Stimulated activated CD8-positive, alpha-beta memory T cell treated with anti-CD3 and anti-CD28 coated beads, Interleukin-4, amount 100 ng/mL, for 24 hours (primary cell): ENCODE data around the gene GALNTL6.
"Not testable (repeated sequence)": the region's sequence is repeated elsewhere in the genome, so short reads cannot be mapped to it uniquely, and the experiment has no call there.

Experiments
- DNase-seq: peaks from one replicate; pipeline ENCODE4 v3.0.0-alpha.2; 2020; ENCODE audit warnings: low read depth

Gene GALNTL6

GRCh38 chr4:172662113-172662512 lies 848.9 kb downstream of the GALNTL6 start:
- no peak for DNase-seq

DNA sequence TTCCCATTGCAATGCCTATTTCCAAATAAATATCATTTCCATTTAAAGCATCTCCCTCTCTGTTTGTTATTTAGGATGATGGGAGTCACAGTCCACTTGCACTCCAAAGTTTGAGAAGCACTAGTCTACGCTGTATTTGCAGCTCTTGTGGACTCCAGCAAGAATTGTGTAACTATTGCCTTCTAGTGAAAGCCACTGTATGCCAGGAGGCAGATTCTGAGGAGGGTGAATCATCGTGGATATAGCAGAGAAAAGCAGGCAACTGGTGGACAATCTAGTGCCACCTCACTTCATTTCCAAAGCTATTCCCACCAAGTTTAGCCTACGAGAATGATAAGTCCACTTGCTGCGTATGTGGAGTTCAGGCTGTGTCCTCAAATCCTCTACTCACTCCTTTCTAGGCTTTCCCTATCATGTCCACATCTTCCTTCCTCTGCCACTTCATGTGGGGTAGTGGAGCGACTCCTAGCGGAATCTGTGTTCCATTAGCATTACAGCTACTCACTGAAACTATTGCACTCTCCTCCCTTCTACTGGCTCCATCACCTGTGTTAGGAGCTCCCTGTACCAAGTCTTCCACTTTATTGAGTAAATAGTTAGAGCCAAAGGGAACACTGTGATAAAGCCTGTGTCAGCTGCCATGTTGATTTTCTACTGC lies 853.6 kb downstream of the GALNTL6 start:
- no peak for DNase-seq

DNA sequence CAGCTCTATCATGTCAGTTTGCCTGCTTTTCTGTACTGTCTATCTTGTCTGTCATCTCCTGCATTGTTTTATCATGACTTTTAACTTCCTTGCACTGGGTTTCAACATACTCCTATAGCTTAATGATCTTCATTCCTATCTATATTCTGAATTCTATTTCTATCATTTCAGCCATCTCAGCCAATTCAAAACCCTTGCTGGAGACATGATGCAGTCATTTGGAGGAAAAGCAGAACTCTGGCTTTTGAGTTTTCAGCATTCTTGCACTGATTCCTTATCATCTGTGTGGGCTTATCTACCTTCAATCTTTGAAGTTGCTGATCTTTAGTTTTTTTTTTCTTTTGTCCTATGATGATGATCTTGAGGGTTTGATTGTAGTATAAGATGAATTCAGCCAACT lies 861.6 kb downstream of the GALNTL6 start:
- DNase-seq, result no peak

GRCh38 chr4:172675232-172675631 lies 862.0 kb downstream of the GALNTL6 start:
- DNase-seq, result no peak

DNA sequence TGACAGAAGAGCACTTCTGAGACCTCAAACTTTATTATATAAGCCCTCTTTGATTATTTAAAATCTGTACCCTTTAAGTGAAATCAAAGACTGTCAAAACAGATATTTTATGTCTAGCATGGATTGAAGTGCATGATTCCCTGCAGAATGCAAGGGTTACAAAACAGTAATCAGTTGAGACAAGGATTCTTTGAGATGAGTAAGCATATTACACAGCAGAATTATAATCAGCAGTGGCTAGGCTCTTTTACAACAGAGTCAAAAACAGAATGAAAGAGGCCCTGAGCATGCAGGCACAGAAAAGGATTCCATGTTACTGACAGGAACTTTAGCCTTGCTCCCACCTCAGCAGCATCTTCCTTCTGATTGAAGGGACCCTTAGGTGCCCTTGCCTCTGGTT lies 867.5 kb downstream of the GALNTL6 start:
- no peak for DNase-seq

DNA sequence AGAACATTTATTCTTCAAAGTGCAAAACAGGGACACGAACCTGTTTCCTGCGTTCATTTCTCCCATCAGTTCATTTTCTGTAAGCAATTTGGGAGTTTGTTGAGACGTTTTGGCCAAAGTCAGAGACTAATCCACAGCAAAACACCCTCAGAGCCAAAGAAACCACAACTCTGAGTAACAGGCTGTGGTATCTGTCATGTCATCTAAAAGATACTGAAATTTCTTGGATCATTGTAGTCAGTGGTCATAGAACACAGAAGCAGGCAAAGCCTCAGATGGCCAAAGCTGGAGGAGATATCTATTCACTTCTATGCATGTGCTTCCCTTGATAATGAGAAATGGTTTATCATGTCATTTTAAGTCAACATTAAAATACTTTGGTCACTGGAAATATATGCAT lies 869.8 kb downstream of the GALNTL6 start:
- no peak for DNase-seq

DNA sequence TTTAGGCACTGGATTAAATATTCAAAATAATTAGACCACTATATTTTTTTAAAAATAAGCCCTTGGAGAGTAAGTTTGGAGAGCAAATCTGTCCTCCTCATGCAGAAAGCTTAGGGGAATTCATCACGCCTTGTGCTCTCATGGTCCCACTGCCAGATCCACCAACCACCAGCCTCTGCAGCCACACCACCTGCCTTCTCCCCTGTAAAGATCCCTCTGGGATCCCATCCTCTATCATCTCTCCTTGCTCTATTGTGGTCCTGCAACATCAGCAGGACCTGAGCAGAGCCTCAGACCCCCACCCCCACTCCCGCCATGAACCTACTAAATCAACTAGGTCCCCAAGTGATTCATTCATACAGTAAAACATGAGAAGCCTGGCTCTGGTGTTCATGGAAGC lies 872.8 kb downstream of the GALNTL6 start:
- DNase-seq, result no peak

- DNase-seq, result no peak
Measured at GRCh38 chr4:172688534-172688933, 875.3 kb downstream of the GALNTL6 start.

DNA sequence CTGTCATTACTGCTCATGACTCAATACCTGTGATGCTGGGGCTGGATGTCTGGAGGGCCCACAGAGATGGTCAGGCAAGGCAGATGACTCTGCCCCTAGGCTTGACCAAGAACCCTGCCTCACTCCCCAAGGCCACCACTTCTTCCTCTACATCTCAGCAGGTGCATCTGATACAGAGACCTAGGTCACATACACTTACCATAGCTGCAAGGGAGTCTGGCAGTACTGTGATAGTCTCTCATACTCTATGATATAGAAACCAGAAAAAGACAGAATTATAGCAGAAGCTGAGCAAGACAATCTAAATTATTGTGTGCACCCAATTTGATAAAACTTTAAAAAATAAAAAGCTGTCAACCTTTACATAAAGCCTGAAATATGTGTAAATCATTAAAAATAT lies 878.3 kb downstream of the GALNTL6 start:
- no peak for DNase-seq

DNA sequence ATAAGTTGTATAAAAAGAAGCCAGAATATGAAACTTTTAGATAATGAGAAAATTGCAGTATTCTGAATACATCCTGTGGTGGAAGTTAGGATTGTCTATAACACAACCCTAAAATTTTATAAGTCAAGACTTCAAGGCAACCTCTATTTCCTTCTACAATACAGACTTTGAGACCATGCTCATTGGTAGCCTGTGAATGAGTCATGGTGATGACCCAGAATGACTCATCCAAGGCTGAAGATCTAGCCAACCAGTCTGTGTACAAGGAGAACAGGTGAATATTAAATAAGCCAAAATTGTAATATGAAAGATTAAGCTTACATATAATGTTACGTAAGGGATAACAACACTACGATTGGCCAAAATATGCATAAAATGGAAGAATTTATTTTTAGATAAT lies 879.5 kb downstream of the GALNTL6 start:
- DNase-seq, result no peak

DNA sequence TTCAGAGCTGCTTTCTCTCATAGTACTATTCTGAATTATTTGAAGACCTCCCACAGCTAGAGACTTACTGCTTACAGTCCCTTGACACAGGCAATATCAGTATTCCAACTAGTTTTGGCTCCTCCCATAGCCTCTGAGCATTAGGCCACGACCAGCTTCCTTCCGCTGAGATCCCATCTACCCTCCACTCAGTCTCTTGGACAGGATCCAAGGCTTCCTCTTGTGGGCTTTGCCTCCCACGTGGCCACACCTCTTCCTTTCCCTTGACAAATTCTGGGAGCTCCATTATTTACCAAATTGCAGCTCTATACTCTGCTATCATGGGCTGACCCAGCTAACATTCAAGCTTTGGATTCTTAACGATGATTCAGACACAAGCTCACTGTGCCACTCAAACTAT lies 885.1 kb downstream of the GALNTL6 start:
- DNase-seq, result no peak

DNA sequence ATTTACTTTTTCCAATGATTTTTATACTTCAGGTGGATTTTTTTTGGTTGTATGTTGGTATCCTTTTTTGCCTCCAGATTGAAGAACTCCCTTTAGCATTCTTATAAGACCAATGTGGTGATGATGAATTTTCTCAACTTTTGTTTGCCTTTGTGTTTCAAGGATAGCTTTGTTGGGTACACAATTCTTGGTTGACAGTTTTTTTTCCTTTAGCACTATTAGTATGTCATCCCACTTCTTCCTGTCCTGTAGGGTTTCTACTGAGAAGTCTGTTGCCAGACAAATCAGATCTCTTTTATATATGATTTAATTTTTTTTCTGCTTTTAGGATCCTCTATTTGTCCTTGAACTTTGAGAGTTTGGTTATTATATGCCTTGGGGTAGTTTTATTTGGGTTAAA lies 892.4 kb downstream of the GALNTL6 start:
- DNase-seq, result no peak

DNA sequence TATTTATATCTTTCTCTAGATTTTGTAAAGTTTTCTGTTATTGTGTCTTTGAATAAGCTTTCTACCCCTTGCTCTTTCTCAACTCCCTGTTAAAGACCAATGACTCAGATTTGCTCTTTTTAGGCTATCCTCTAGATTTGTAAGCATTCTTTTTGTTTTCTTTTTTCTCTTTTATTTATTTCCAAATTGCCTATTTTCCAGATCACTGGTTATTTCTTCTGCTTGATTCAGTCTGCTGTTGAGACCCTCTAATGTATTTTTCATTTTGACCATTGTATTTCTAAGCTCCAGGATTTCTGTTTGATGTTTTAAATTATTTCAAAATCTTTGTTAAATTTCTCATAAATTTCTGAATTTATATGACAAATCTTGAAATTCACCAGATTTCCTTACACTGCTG lies 892.8 kb downstream of the GALNTL6 start:
- DNase-seq, result no peak

DNA sequence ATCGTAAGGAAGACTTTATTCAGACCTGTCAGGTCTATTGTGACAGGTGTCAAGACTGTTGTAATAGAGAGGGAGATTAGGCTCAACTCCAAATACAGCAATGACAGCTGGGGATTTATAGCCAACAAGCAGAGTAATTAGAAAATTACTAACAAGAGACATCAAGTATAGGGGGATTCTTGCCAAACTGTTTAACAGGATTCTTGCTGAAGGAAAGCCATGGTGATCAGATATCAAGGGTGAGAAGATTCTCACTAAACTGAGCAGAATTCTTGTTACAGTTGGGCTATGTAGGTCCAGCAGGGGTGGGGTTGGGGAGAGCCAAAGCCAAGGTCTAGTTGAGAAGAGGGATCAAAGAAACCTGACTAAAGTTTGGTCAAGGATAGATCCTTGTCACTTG lies 894.4 kb downstream of the GALNTL6 start:
- DNase-seq, result no peak

DNA sequence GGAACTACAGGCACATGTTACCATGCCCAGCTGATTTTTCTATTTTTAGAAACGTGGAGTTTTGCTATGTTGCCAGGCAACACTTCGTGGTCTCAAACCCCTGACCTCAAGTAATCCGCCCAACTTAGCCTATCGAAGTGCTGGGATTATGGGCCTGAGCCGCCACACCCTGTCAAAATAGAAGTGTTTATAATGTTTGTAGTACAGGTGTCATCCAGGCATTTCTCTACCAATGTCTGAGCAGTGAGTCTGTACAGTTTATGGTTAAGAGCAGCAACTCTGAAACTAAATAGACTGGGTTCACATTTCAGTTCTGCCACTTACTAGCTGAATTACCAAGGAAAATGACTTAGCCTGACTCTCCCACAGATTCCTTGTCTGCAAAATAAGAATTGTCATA lies 895.0 kb downstream of the GALNTL6 start:
- no peak for DNase-seq

- no peak for DNase-seq
Measured at GRCh38 chr4:172709376-172709775, 896.2 kb downstream of the GALNTL6 start.

DNA sequence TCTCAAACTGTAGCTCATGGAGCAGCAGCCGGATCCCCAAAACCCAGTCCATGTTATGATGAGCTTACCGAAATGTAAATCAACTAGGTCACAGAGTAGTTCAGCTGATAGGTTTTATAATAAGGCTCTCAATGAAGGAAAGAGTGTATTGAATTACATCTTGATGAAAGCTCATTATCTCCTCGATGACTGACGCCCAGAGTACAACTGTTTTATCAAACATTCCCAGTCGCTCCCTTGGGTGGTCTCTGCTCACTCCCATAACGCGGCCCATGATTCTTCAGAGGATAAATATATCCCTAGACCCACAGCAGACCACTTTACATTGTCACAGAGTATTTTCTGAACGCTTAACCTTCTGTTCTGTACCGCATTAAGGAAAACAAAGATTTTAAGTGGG lies 903.1 kb downstream of the GALNTL6 start:
- DNase-seq, result no peak

DNA sequence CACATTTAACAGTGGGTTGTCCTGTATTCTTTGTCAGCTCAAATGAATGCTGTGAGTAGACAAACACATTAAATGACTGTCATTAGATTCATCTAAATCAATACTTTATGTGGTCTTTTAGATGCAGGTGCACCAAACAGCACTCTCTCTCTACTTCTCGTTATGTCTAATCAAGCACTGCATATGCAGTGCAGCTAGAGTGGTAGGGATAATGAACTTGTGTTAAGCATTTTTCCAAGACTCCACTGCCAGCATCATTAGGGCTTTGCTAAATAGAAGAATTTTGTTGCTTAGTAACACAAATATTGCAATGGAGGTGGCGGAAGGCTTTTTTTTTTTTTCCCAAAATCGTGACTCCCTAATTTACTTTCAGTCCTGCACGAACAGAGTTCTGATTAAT lies 908.5 kb downstream of the GALNTL6 start:
- no peak for DNase-seq

DNA sequence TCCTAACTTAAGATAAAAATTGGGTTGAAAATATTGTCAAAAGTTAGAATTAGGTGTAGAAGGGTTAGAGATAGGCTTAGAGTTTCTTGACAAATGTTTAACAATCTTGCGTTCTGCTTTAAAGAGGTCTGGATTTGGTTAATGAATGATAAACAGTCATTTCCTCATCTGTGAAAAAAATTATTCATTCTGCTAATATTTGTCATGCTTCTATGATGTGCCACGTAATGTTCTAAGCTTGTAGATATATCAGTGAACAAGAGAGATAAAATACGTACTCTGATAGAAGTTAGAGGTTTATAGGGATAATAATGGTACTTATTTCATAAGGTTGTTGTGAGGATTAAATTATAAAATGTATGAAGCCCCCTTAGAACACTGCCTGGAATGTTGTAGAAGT lies 912.4 kb downstream of the GALNTL6 start:
- DNase-seq, result no peak

DNA sequence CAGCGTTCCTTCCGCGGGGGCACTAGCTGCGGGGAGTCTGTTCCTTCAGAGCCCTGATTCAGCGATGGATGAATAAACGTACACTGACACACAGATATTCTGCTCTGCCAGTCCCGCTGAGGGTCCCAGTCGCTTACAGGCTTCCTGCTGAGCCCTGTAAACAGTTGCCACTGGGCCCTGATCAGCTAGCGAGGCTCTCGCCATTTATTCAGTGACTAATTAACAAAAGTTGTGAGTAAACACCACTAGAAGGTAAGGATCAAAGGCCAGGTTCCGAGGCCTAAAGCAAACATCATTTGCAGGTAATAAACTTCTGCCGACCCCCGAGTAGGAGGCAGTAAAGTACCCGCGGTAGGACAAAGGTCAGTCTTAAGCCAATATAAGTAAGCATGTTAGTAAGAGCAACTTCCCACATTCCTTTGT lies 912.8 kb downstream of the GALNTL6 start:
- no peak for DNase-seq

DNA sequence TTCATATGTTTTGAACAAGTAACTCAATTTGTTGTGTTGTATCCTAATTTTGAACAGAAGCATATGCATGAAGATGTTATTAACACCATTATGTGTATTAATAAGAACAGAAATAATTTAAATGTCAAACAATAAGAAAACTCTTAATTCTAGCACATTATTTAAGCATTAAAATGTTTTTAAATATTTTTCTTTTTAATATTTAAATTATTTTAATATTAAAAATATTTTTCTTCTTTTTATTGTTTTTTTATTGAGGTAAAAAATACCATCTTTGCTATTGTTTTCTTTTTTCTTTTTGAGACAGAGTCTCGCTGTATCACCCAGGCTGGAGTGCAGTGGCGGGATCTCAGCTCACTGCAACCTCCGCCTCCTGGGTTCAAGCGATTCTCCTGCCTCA lies 914.4 kb downstream of the GALNTL6 start:
- DNase-seq, result no peak

DNA sequence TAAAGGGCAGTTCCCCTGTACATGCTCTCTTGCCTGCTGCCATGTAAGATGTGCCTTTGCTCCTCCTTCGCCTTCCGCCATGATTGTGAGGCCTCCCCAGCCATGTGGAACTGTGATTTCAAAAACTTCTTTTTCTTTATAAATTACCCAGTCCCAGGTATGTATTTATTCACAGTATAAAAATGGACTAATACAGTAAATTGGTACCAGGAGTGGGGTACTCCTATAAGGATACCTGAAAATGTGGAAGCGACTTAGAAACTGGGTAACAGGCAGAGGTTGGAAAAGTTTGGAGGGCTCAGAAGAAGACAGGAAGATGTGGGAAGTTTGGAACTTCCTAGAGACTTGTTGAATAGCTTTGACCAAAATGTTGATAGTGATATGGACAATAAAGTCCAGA lies 920.4 kb downstream of the GALNTL6 start:
- DNase-seq, result not testable (repeated sequence)

GRCh38 chr4:172734555-172734954 lies 921.4 kb downstream of the GALNTL6 start:
- DNase-seq, result no peak

DNA sequence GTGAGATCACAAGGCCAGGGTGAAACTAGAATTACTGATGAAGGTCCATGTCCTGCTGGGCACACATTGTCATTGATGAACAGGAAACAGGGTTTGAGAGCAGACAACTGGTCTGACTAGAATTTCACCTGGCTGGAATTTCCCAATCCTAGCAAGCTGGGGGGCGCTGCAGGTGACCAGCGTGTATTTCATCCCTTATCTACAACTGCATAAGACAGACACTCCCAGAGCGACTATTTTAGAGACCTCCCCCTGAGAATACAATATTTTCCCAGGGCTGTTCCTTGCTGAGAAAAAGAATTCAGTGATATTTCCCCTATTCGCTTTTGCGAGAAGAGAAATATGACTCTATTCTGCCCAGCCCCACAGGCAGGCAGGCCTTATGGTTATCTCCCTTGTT lies 922.8 kb downstream of the GALNTL6 start:
- DNase-seq, result no peak

GRCh38 chr4:172740434-172740833 lies 927.2 kb downstream of the GALNTL6 start:
- DNase-seq, result no peak
